Stimulated activated CD4-positive, alpha-beta T cell treated with anti-CD3 and anti-CD28 coated beads, Interleukin-4, amount 100 ng/mL, for 48 hours (primary cell): ENCODE results near the gene OR4E2.
"Not testable (repeated sequence)": the region's sequence is repeated elsewhere in the genome, so short reads cannot be mapped to it uniquely, and the experiment has no call there.

Experiments used
- DNase-seq, 2 donors: peaks; one replicate each; pipeline ENCODE4 v3.0.0-alpha.2; 2020; ENCODE audit warnings: low read depth in 2 of 2

OR4E2 gene

DNA sequence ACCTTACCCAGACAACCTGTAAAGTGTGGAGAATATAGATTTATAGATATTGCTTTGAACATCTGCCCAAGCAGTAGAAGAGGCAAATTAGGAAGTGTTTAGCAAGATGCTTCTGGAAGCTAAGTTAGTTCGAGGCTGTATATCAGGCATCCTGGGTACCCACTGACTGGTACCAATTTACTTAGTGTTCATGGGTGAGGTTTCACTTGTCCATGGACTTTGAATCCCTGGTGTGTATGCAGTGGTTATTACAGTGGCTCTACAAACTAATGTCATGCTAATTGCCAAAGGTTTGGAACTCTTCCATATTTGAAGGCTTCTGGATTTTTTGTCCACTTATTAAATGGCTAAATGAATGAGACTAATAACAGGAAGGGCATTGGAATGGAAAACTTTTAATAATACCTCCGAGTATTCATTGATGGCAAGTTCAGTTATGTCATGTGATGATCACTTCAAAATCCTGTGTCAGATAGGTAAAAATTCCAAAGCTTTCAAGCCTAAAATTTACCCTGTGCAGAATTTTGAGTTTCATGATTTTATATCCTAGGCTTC lies at the start of gene OR4E2:
OR4E2 (plus strand) TSS at position 505 of the 555 bp plus-strand sequence. CDS start 11,248 bp downstream, outside the sequence.
- DNase-seq = no peak

GRCh38 chr14:21612324-21612723 lies 41.3 kb upstream of the OR4E2 start:
- no peak for DNase-seq

DNA sequence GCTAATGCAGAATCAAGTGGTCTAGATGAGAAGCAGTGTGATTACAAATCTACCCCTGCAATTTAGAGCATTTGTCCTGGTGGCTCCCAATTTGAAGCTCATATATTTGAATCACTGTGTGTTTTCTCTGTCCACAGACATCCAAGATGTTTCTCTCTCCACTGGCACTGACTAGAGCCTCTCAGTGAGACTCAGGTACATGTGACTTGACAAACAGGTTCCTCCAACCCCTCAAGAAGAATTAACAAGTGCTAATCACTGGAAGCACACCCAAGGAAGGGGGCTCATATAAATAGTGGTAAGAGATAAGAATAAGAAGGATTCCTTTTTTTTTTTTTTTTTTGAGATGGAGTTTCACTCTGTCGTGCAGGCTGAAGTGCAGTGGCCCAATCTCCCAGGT lies 39.4 kb upstream of the OR4E2 start:
- DNase-seq = no peak

DNA sequence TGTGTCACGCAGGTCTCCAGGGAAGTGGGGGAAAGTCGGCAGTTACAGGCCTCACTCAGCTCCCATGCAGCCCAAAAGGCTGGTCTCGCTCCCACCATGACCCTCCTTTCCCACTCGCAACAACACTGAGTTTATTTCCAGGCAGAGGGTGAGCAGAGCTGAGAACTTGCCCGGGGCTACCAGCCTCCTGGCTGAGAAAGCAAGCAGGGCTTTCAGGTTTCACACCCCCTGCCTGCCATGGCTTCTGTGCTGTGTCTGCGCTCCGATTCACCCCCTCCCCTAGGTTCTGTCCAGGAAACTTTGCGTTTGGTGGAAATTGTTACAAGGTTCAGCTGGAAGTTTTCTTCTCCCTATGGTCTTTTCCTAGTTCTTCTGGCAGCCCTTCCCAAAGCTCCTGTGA lies 36.0 kb upstream of the OR4E2 start:
- DNase-seq = no peak

- DNase-seq = no peak
Measured at GRCh38 chr14:21626491-21627230, 27.0 kb upstream of the OR4E2 start.

- not testable (repeated sequence) for DNase-seq
Measured at GRCh38 chr14:21630503-21630902, 23.1 kb upstream of the OR4E2 start.

DNA sequence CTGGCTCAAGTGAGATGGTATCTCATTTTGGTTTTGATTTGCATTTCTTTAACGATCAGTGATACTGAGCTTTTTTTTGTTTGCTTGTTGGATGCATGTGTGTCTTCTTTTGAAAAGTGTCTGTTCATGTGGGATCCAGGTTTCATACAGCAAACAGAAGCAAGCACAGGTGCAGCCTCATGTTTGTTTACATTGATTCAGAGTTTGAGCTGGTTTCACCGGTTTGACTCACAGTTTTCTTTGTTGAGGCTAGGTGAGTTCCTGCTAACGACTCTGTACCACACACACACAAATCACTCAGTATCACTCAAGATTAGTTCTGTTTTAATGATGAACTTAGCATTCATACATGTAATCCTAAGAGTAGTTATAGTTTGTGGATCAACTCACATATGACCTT lies 22.6 kb upstream of the OR4E2 start:
- DNase-seq = no peak

GRCh38 chr14:21634840-21635239 lies 18.8 kb upstream of the OR4E2 start, which contains the start of gene OR10G2:
Gene OR10G2, minus strand, starts transcription at chr14:21634940. Its CDS starts 98 bp downstream, at chr14:21634842.
- DNase-seq = no peak

DNA sequence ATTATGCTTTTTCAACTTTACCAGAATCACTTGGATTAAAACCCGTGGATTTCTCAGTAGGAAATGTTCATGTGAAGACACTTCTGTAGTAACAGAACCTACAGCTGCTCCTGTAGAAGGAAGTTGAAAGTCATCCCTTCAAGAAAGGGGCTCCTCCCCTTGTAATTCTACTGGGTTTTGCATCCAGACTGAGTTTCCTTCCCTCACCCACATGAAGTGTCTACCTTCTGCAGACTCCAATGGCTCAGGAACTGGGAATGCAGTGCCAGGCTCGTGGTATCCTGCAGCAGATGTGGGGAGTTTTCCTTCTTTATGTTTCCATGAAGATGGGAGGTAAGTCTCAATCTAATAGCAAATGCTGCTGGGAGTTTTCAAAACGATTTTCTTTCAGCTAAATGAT lies 11.0 kb upstream of the OR4E2 start:
- DNase-seq = no peak

GRCh38 chr14:21643407-21643806 lies 10.2 kb upstream of the OR4E2 start:
- DNase-seq = no peak

DNA sequence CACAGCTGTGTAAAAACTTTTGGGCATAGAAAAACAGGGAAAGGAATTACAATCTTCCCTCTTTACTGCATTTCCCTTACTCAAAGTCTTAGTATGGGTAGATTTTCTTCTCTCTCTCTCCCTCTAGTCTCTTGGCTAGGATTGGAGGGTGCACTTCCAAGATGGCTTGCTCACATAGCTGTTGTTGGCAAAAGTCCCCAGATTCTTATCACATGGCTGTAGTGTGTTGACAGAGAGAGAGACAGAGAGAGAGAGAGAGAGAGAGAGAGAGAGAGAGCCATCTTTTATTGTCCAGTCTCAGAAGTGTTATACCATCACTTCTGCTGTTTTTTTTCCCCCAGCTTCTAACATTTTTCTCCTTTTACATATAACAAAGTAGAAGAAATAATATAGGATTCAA lies 6.3 kb upstream of the OR4E2 start:
- DNase-seq = no peak

GRCh38 chr14:21652209-21652808 lies 1.3 kb upstream of the OR4E2 start:
- DNase-seq = no peak

GRCh38 chr14:21654215-21654614 lies 580 bp downstream of the OR4E2 start:
- no peak for DNase-seq

- DNase-seq = no peak
Measured at GRCh38 chr14:21656980-21657379, 3.3 kb downstream of the OR4E2 start.

GRCh38 chr14:21668377-21668776 lies 14.7 kb downstream of the OR4E2 start:
- DNase-seq = no peak

DNA sequence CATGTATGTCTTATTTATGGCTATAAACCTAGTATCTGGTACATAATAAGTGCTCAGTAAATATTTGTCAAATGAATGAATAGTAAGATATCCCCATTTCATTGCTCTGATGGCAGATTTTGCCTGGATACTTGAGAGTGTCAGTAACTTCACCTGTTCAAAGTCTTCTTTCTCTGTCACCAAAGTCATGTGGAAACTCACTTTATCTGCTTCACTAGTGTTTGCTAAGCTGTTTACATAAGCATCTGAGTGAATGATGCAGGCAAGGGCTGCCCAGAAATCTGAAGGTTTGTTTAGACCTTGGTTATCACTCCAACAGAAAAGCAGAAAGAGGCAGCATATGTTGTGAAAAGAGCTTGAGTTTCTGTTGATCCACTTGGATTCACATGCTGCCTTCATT lies 15.6 kb downstream of the OR4E2 start:
- no peak for DNase-seq

- no peak for DNase-seq
Measured at GRCh38 chr14:21671371-21671770, 17.7 kb downstream of the OR4E2 start.

DNA sequence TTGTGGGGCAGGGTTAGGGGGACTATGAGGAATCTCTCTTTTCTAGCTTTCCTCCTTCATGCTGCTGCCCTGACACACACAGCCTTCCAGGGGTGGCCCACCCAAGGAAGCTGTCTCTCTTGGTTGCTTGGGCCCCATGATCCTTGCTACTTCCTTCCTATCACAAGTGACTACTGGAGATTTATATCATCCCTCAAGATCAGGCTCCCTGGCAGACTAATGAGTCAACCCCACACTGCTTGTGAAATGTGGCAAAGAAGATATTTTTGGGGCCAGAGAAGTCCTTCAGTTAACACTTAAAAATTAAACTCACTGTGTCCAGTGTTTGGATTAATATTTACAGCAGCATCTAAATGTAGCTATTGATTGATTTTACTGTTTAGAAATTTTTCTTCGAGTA lies 18.5 kb downstream of the OR4E2 start:
- DNase-seq = no peak

GRCh38 chr14:21673718-21674117 lies 20.1 kb downstream of the OR4E2 start, which contains the start of gene OR4E1:
Gene OR4E1, minus strand, starts transcription at chr14:21673818. Its CDS starts 2,883 bp downstream, at chr14:21670935.
- no peak for DNase-seq

DNA sequence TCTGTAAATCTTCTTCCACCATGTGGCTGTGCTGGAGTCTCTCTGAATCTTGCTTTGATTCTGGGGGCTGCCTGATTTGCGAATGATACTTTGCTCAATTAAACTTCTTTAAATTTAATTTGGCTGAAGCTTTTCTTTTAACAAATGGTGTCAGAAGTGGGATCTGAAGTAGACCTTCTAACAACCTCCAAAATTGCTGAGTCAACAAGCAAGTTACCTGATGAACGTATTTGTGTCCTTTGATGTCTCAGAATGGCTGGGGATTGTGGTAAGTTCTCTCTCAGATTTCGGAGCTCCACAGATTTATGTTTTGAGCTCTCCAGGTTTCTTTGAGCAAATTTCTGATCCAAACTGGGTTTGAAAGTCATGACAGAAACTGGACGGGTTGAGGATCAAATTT lies 21.9 kb downstream of the OR4E2 start:
- no peak for DNase-seq

GRCh38 chr14:21680072-21680471 lies 26.4 kb downstream of the OR4E2 start:
- no peak for DNase-seq

- no peak for DNase-seq
Measured at GRCh38 chr14:21686468-21686867, 32.8 kb downstream of the OR4E2 start.

- no peak for DNase-seq
Measured at GRCh38 chr14:21694425-21694824, 40.8 kb downstream of the OR4E2 start.
